ENCODE results near the gene CDK14. TPM values are rescaled to one million over a fixed set of nuclear protein-coding genes. Genes with fewer than 3 reads are reported as not detected.

Gene CDK14
- total RNA-seq, 1 donor from 2014 or later = 64.6 TPM

GRCh38 chr7:90775383-90775965 lies 179.4 kb downstream of the CDK14 start:
- Mint-ChIP-seq H3K36me3 (peaks cover 13% of the 10 kb centered on the region), H3K27me3 (ENCODE audit: low read depth) (no peaks in the 10 kb centered on the region), H3K9me3 (peaks cover 10% of the 10 kb centered on the region), H3K4me1 (peaks cover 8% of the 10 kb centered on the region), H3K27ac (no peak overlapping the region), H3K4me3 (no peak overlapping the region)
- TF ChIP-seq CTCF (IDR thresholded peaks at IDR 0.05; ENCODE audit: unreplicated experiment) = no peak
- DNase-seq (ENCODE audit: low spot score in 2 of 2, unreplicated experiment in 2 of 2) = no peak

GRCh38 chr7:90777041-90777440 lies 180.9 kb downstream of the CDK14 start:
- peaks cover 6% of the 10 kb centered on the region for H3K36me3 Mint-ChIP-seq
- DNase-seq (ENCODE audit: low spot score in 2 of 2, unreplicated experiment in 2 of 2) = no peak
- no peak overlapping the region for H3K4me3 Mint-ChIP-seq
- peaks cover 3% of the 10 kb centered on the region for H3K9me3 Mint-ChIP-seq
- TF ChIP-seq CTCF (IDR thresholded peaks at IDR 0.05; ENCODE audit: unreplicated experiment) = no peak
- H3K27me3 Mint-ChIP-seq (ENCODE audit: low read depth) = no peaks in the 10 kb centered on the region
- H3K4me1 Mint-ChIP-seq = peaks cover 6% of the 10 kb centered on the region
- no peak overlapping the region for H3K27ac Mint-ChIP-seq

- TF ChIP-seq CTCF (IDR thresholded peaks at IDR 0.05; ENCODE audit: unreplicated experiment) = no peak
- no peak overlapping the region for H3K27ac Mint-ChIP-seq
- H3K9me3 Mint-ChIP-seq = peaks cover 6% of the 10 kb centered on the region
- H3K36me3 Mint-ChIP-seq = peaks cover 7% of the 10 kb centered on the region
- no peak overlapping the region for H3K4me3 Mint-ChIP-seq
- DNase-seq (ENCODE audit: low spot score in 2 of 2, unreplicated experiment in 2 of 2) = no peak
- H3K4me1 Mint-ChIP-seq = peaks cover 6% of the 10 kb centered on the region
- no peaks in the 10 kb centered on the region for H3K27me3 Mint-ChIP-seq (ENCODE audit: low read depth)
Measured at GRCh38 chr7:90777465-90777864, 181.3 kb downstream of the CDK14 start.

GRCh38 chr7:90777886-90778285 lies 181.8 kb downstream of the CDK14 start:
- DNase-seq (ENCODE audit: low spot score in 2 of 2, unreplicated experiment in 2 of 2) = no peak
- H3K9me3 Mint-ChIP-seq = peaks cover 10% of the 10 kb centered on the region
- no peak for TF ChIP-seq CTCF (IDR thresholded peaks at IDR 0.05; ENCODE audit: unreplicated experiment)
- no peak overlapping the region for H3K27ac Mint-ChIP-seq
- peaks cover 6% of the 10 kb centered on the region for H3K4me1 Mint-ChIP-seq
- peaks cover 9% of the 10 kb centered on the region for H3K36me3 Mint-ChIP-seq
- no peaks in the 10 kb centered on the region for H3K27me3 Mint-ChIP-seq (ENCODE audit: low read depth)
- no peak overlapping the region for H3K4me3 Mint-ChIP-seq

- Mint-ChIP-seq H3K27me3 (ENCODE audit: low read depth) (no peaks in the 10 kb centered on the region), H3K4me1 (peaks cover 3% of the 10 kb centered on the region), H3K9me3 (peaks cover 25% of the 10 kb centered on the region), H3K27ac (peak overlapping the region; percentile 14), H3K36me3 (peaks cover 24% of the 10 kb centered on the region), H3K4me3 (no peak overlapping the region)
- DNase-seq (ENCODE audit: low spot score in 2 of 2, unreplicated experiment in 2 of 2) = no peak
- no peak for TF ChIP-seq CTCF (IDR thresholded peaks at IDR 0.05; ENCODE audit: unreplicated experiment)
Measured at GRCh38 chr7:90788052-90788451, 191.9 kb downstream of the CDK14 start.
